Measurements from ENCODE around the gene TSPAN17. TPM values are rescaled to one million over a fixed set of nuclear protein-coding genes. Genes with fewer than 3 reads are reported as not detected.

Gene TSPAN17
- total RNA-seq, 1 donor from 2014 or later = 37.5 TPM

GRCh38 chr5:176691524-176691923 is 44.2 kb downstream of the TSPAN17 start:
- peaks cover 26% of the 10 kb centered on the region for H3K4me1 Mint-ChIP-seq (ENCODE audit: low read depth)

GRCh38 chr5:176692326-176692725 is 45.0 kb downstream of the TSPAN17 start:
- H3K4me1 Mint-ChIP-seq (ENCODE audit: low read depth) = peaks cover 31% of the 10 kb centered on the region
- H3K27ac Mint-ChIP-seq = peak overlapping the region; percentile 16
- H3K4me3 Mint-ChIP-seq (ENCODE audit: low read depth) = no peak overlapping the region
- no peaks in the 10 kb centered on the region for H3K9me3 Mint-ChIP-seq (ENCODE audit: low read depth)
- DNase-seq (ENCODE audit: low spot score, unreplicated experiment) = no peak
- no peak for TF ChIP-seq CTCF (IDR thresholded peaks at IDR 0.05; ENCODE audit: unreplicated experiment)
- no peaks in the 10 kb centered on the region for H3K36me3 Mint-ChIP-seq (ENCODE audit: insufficient read depth)
- H3K27me3 Mint-ChIP-seq = peaks cover 42% of the 10 kb centered on the region

More at GRCh38 chr5:176691524-176691923, 44.2 kb downstream of the TSPAN17 start:
- Mint-ChIP-seq H3K27ac (no peak overlapping the region), H3K4me3 (ENCODE audit: low read depth) (no peak overlapping the region), H3K9me3 (ENCODE audit: low read depth) (no peaks in the 10 kb centered on the region), H3K36me3 (ENCODE audit: insufficient read depth) (no peaks in the 10 kb centered on the region), H3K27me3 (peaks cover 34% of the 10 kb centered on the region)
- no peak for TF ChIP-seq CTCF (IDR thresholded peaks at IDR 0.05; ENCODE audit: unreplicated experiment)
- no peak for DNase-seq (ENCODE audit: low spot score, unreplicated experiment)

- H3K36me3 Mint-ChIP-seq (ENCODE audit: insufficient read depth) = no peaks in the 10 kb centered on the region
- peaks cover 44% of the 10 kb centered on the region for H3K27me3 Mint-ChIP-seq
- no peaks in the 10 kb centered on the region for H3K9me3 Mint-ChIP-seq (ENCODE audit: low read depth)
- no peak for TF ChIP-seq CTCF (IDR thresholded peaks at IDR 0.05; ENCODE audit: unreplicated experiment)
- peak overlapping the region; percentile 13 for H3K27ac Mint-ChIP-seq
- H3K4me3 Mint-ChIP-seq (ENCODE audit: low read depth) = peak overlapping the region; percentile 54
- H3K4me1 Mint-ChIP-seq (ENCODE audit: low read depth) = peaks cover 35% of the 10 kb centered on the region
- DNase-seq (ENCODE audit: low spot score, unreplicated experiment) = no peak
Measured at GRCh38 chr5:176692839-176693476, 45.7 kb downstream of the TSPAN17 start.

- Mint-ChIP-seq H3K9me3 (ENCODE audit: low read depth) (no peaks in the 10 kb centered on the region), H3K27me3 (peaks cover 44% of the 10 kb centered on the region), H3K36me3 (ENCODE audit: insufficient read depth) (no peaks in the 10 kb centered on the region), H3K4me1 (ENCODE audit: low read depth) (peaks cover 40% of the 10 kb centered on the region), H3K27ac (peak overlapping the region; percentile 13), H3K4me3 (ENCODE audit: low read depth) (peak overlapping the region; percentile 54)
- TF ChIP-seq CTCF (IDR thresholded peaks at IDR 0.05; ENCODE audit: unreplicated experiment) = no peak
- DNase-seq (ENCODE audit: low spot score, unreplicated experiment) = no peak
Measured at GRCh38 chr5:176693477-176693851, 46.2 kb downstream of the TSPAN17 start.

- Mint-ChIP-seq H3K27ac (peak overlapping the region; percentile 79), H3K9me3 (ENCODE audit: low read depth) (no peaks in the 10 kb centered on the region), H3K4me1 (ENCODE audit: low read depth) (peaks cover 44% of the 10 kb centered on the region), H3K27me3 (peaks cover 44% of the 10 kb centered on the region), H3K36me3 (ENCODE audit: insufficient read depth) (no peaks in the 10 kb centered on the region), H3K4me3 (ENCODE audit: low read depth) (no peak overlapping the region)
- no peak for DNase-seq (ENCODE audit: low spot score, unreplicated experiment)
- no peak for TF ChIP-seq CTCF (IDR thresholded peaks at IDR 0.05; ENCODE audit: unreplicated experiment)
Measured at GRCh38 chr5:176694146-176694545, 46.9 kb downstream of the TSPAN17 start.

Measured in progenitor cell of endocrine pancreas (in vitro differentiated cells).